ENCODE results near the gene EPB41L5. TPM values are rescaled to one million over a fixed set of nuclear protein-coding genes. Genes with fewer than 3 reads are reported as not detected.

Gene EPB41L5
- total and polyA plus RNA-seq, 12 donors, result 3.8 to 18.8 (median 13.1) TPM

DNA sequence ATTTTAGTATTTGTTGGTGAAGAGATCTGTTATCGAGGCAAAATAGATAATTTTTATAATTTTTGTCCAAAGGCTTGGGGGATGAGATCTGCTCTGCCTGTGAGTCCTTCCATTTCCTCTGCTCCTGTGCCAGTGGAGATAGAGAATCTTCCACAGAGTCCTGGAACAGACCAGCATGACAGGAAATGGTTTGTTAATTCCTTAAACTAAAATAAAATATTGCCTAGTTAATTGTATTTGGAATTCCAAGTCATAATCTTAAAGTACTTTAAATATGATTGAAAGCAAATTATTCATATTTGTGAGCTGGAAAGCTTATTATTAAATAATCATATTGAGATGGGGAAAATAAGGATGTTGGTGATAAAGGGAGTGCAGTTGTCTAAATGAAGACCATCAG, 87.8 kb downstream of the EPB41L5 start:
- ATAC-seq (no peak), DNase-seq (no peak)
- TF ChIP-seq, protein P1, sequence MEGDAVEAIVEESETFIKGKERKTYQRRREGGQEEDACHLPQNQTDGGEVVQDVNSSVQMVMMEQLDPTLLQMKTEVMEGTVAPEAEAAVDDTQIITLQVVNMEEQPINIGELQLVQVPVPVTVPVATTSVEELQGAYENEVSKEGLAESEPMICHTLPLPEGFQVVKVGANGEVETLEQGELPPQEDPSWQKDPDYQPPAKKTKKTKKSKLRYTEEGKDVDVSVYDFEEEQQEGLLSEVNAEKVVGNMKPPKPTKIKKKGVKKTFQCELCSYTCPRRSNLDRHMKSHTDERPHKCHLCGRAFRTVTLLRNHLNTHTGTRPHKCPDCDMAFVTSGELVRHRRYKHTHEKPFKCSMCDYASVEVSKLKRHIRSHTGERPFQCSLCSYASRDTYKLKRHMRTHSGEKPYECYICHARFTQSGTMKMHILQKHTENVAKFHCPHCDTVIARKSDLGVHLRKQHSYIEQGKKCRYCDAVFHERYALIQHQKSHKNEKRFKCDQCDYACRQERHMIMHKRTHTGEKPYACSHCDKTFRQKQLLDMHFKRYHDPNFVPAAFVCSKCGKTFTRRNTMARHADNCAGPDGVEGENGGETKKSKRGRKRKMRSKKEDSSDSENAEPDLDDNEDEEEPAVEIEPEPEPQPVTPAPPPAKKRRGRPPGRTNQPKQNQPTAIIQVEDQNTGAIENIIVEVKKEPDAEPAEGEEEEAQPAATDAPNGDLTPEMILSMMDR (IDR thresholded peaks at IDR 0.05), result no peak
- no peaks in the 10 kb centered on the region for H3K4me1 ChIP-seq
- H3K4me3 ChIP-seq, result no peak overlapping the region
- H3K27ac ChIP-seq, result no peak overlapping the region
- WGBS, 2 donors, result 82 to 83% methylated on average over 1 of the region's 1 CpG
- H3K9me3 ChIP-seq, result no peaks in the 10 kb centered on the region
- peaks cover 0 to 54% (median 0%) of the 10 kb centered on the region in 9 donors for H3K36me3 ChIP-seq
- H3K27me3 ChIP-seq, result no peaks in the 10 kb centered on the region
- intact Hi-C loops (cut with DNase I), result loop anchor here in 3 of 10 donors (5.0 to 10.0 kb wide), 3 partner anchors 214 to 582 kb away; no protein-coding TSS in a partner anchor

DNA sequence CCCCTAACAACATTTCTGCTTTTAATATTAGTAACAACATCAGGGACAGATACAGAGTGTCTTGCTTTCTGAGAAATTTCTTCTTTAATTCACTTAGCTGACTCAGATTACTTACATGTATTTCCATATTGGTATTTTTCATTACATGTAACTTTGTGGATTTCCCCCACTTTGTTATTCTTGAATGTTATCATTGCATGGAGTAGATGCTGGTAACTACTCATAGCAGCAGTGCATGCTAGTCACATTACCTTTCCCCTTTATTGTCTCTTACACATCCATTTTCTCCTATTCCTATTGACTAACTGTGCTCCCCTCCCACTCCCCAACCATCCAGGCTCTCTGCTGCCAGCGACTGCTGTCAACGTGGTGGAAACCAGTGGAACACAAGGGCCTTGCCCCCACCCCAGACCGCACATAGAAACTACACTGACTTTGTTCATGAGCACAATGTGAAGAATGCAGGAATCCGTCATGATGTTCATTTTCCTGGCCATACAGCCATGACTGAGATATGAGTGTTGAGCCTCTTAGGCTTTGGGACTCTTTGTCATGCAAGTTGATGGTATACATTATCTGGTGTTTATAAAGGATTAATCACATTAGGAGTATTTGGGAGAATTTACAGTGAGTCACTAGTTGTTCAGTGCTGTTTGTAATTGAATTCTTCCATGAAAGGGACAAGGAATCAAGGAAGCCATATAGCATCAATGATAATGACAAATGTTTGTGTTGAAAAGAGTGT, 91.0 kb downstream of the EPB41L5 start:
- TF ChIP-seq, protein P1 (IDR thresholded peaks at IDR 0.05), result no peak
- Histone ChIP-seq H3K9me3 (no peaks in the 10 kb centered on the region), H3K4me1 (peaks cover 0 to 19% (median 14%) of the 10 kb centered on the region in 9 donors), H3K27ac (no peak overlapping the region), H3K27me3 (no peaks in the 10 kb centered on the region), H3K4me3 (no peak overlapping the region), H3K36me3 (peaks cover 0 to 45% (median 0%) of the 10 kb centered on the region in 9 donors)
- intact Hi-C loops (cut with DNase I), result loop anchor here in 3 of 10 donors (5.0 to 10.0 kb wide), 3 partner anchors 211 to 578 kb away; no protein-coding TSS in a partner anchor
- 87 to 94% methylated on average over 4 of the region's 4 CpGs for WGBS, 2 donors
- DNase-seq (no peak), ATAC-seq (no peak)

DNA sequence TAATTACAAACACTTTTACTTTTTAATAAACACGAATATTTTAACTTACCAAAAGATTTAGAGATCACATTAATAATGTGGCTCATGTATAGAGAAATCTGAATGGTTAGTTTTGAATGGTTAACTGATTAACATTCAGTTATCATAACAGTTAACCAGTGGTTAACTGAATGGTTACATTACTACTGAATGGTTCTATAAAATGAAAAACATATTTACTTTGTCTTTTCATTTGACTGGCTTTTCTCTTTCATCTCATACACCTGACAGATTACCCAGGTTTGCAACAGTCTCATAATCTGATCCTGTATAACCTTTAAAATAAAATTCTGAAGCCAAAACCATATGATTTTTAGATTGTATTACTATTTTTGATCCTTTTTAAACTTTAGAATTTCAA, 91.9 kb downstream of the EPB41L5 start:
- DNase-seq (no peak), ATAC-seq (no peak)
- Histone ChIP-seq H3K4me3 (no peak overlapping the region), H3K9me3 (no peaks in the 10 kb centered on the region), H3K27me3 (no peaks in the 10 kb centered on the region), H3K36me3 (peaks cover 0 to 41% (median 0%) of the 10 kb centered on the region in 9 donors), H3K4me1 (peaks cover 0 to 26% (median 21%) of the 10 kb centered on the region in 9 donors), H3K27ac (no peak overlapping the region)
- WGBS, 2 donors, result 94 to 96% methylated on average over 1 of the region's 1 CpG
- intact Hi-C loops (cut with DNase I), result loop anchor here in 3 of 10 donors (5.0 to 10.0 kb wide), 4 partner anchors 208 to 578 kb away; no protein-coding TSS in a partner anchor
- TF ChIP-seq, protein P1 (IDR thresholded peaks at IDR 0.05), result no peak

DNA sequence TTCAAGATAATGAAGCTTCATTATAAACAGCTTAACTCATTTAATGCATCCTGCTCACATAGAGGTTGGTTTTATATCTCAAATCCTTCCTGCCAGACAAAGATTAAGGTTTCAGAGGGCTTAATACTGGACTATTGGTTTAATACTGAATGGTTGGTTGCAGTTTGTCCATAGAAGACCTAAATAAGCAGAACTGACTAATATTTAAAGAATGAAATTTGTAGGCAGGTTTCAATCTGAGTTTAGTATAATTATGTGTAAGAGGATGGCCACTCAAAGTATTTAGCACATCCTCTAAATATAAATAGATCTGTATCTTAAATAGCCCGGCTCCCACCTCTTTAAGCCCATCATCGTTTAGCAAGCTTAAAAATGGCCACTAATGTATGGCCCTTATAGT, 92.5 kb downstream of the EPB41L5 start:
- TF ChIP-seq, protein P1 (IDR thresholded peaks at IDR 0.05), result no peak
- intact Hi-C loops (cut with DNase I), result loop anchor here in 3 of 10 donors (5.0 to 10.0 kb wide), 3 partner anchors 207 to 569 kb away; no protein-coding TSS in a partner anchor
- peaks cover 0 to 28% (median 21%) of the 10 kb centered on the region in 9 donors for H3K4me1 ChIP-seq
- H3K4me3 ChIP-seq, result no peak overlapping the region
- H3K36me3 ChIP-seq, result peaks cover 0 to 35% (median 0%) of the 10 kb centered on the region in 9 donors
- DNase-seq (no peak), ATAC-seq (no peak)
- 95% methylated on average over 2 of the region's 2 CpGs for WGBS, 2 donors
- H3K27me3 ChIP-seq, result no peaks in the 10 kb centered on the region
- no peaks in the 10 kb centered on the region for H3K9me3 ChIP-seq
- no peak overlapping the region for H3K27ac ChIP-seq

All from heart right ventricle (tissue), 16 donors.